GM18517 (cell line): ENCODE data around the gene METTL26.

Experiments
- ATAC-seq: cut with Tn5 transposase; IDR thresholded peaks from one replicate; pipeline ENCODE4 v1.9.1; 2021; ENCODE audit warnings: mild to moderate bottlenecking, moderate library complexity; ENCODE audit not compliant: unreplicated experiment

Gene METTL26

DNA sequence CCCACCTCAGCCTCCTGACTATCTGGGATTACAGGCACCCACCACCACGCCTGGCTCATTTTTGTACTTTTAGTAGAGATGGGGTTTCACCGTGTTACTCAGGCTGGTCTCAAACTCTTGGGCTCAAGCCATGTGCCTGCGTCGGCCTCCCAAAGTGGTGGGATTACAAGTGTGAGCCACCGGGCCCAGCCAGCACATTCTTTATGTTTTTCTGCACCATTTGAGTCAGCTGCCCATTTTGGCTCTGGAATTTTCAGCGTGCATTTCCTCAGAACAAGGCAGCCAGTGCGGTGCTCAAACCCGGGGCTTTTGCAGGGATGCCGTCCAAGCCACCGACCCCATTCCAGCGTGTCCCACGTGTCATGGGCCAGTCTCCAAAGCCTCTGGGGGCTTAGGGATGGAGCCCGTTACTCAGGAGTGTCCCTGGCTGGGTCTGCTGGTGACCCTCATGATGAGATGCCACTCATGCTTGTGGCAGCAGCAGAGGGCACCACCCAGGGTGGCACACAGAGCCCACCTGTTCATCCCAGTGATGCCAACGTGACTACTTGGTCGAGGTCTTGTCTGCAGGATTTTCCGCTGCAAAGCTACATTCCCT lies 50.0 kb downstream of the METTL26 start:
- no peak for ATAC-seq

DNA sequence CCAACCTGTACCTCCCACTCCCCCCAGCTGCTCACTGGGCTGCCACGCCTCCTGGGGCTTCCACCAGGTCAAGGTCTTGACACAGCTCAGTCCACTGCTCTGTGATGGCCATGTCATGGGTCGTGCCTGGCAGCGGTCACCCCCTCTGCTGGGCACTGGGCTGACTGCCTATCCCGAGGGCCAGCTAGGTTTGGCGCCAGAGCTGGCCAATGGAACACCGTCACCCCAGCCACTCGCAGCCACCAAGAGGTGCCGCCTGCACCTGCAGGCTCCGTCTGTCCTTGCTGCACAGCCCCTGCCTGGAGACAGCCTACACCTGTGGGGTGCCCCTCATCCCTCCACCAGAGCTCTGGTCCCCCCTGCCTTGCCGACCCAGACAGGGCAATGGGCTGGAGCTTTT lies 50.8 kb downstream of the METTL26 start:
- no peak for ATAC-seq
